HG03558 (cell line): ENCODE measurements around the gene RNASEH1.

Source experiments
- ATAC-seq: cut with Tn5 transposase; IDR thresholded peaks from one replicate; pipeline ENCODE4 v1.9.1; 2021; ENCODE audit warnings: moderate number of reproducible peaks; ENCODE audit not compliant: unreplicated experiment; ENCODE audit errors: extremely low read depth

RNASEH1 gene

GRCh38 chr2:3565117-3565516 is 7.0 kb upstream of the RNASEH1 start:
- no peak for ATAC-seq

GRCh38 chr2:3563521-3563976 is 5.4 kb upstream of the RNASEH1 start:
- ATAC-seq: no peak

- peak; percentile 6 for ATAC-seq
These were observed 411 bp downstream of the RNASEH1 start for GRCh38 chr2:3557639-3558204.

GRCh38 chr2:3553946-3554345 is 4.2 kb downstream of the RNASEH1 start:
- no peak for ATAC-seq

GRCh38 chr2:3547915-3548314 is 10.2 kb downstream of the RNASEH1 start:
- ATAC-seq: no peak

- no peak for ATAC-seq
These were observed 12.2 kb downstream of the RNASEH1 start for GRCh38 chr2:3545788-3546478.

GRCh38 chr2:3543023-3543683 is 15.0 kb downstream of the RNASEH1 start:
- no peak for ATAC-seq

- no peak for ATAC-seq
These were observed 16.0 kb downstream of the RNASEH1 start for GRCh38 chr2:3542107-3542506.

GRCh38 chr2:3539836-3540235 is 18.3 kb downstream of the RNASEH1 start:
- no peak for ATAC-seq

- peak; percentile 44 for ATAC-seq
These were observed 21.2 kb downstream of the RNASEH1 start for GRCh38 chr2:3536682-3537632.

- ATAC-seq: no peak
These were observed 22.1 kb downstream of the RNASEH1 start for GRCh38 chr2:3535794-3536681.

- no peak for ATAC-seq
These were observed 22.7 kb downstream of the RNASEH1 start for GRCh38 chr2:3535467-3535793.

- ATAC-seq: no peak
These were observed 23.8 kb downstream of the RNASEH1 start for GRCh38 chr2:3534251-3534814.

- ATAC-seq: no peak
These were observed 24.3 kb downstream of the RNASEH1 start for GRCh38 chr2:3533836-3534235.

GRCh38 chr2:3532941-3533340 is 25.2 kb downstream of the RNASEH1 start:
- ATAC-seq: no peak

- ATAC-seq: no peak
These were observed 28.7 kb downstream of the RNASEH1 start for GRCh38 chr2:3529316-3530025.

- no peak for ATAC-seq
These were observed 30.0 kb downstream of the RNASEH1 start for GRCh38 chr2:3527886-3528785.

- no peak for ATAC-seq
These were observed 31.3 kb downstream of the RNASEH1 start for GRCh38 chr2:3526871-3527270.
